Prostate gland (tissue), 2 donors: Measurements from ENCODE around the gene SRSF7.

ENCODE experiments used
- POLR2A ChIP-seq: fragments of 450-650 bp; IDR thresholded peaks from one replicate; pipeline ENCODE4 v1.6.1; 2016; ENCODE audit warnings: antibody characterized with exemption, mild to moderate bottlenecking
- TF ChIP-seq, protein P1 (sequence below), 4 experiments: fragments of 200-600 bp in 2 of 4; fragments of 450-650 bp in 2 of 4; sonication (generic) in 2 of 4; IDR thresholded peaks; 1 replicate in 3 of 4; 2 replicates in 1 of 4; pipeline ENCODE4 v1.5.1; 2016 to 2019; ENCODE audit warnings: antibody characterized with exemption in 4 of 4, mild to moderate bottlenecking in 2 of 4, moderate library complexity in 2 of 4

DNA sequence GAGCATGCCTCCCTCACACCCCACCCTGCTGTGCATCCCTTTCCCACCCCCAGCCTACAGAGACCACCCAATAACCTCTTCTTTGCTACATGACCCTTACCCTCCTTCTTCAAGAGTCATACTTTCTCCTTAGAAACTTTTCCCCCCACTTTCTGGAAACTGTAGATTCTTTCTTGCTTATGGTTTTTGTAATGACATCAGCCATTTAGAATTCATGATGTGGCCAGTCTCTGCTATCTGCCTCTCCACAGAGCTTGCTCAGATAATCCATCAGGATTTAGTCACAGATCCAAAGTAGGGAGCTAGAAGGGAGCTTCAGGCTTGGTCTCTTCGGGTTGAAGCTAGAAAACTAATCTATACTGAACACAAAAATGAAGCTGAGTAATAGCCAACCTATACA lies 48.7 kb downstream of the SRSF7 start:
- TF ChIP-seq, protein P1, sequence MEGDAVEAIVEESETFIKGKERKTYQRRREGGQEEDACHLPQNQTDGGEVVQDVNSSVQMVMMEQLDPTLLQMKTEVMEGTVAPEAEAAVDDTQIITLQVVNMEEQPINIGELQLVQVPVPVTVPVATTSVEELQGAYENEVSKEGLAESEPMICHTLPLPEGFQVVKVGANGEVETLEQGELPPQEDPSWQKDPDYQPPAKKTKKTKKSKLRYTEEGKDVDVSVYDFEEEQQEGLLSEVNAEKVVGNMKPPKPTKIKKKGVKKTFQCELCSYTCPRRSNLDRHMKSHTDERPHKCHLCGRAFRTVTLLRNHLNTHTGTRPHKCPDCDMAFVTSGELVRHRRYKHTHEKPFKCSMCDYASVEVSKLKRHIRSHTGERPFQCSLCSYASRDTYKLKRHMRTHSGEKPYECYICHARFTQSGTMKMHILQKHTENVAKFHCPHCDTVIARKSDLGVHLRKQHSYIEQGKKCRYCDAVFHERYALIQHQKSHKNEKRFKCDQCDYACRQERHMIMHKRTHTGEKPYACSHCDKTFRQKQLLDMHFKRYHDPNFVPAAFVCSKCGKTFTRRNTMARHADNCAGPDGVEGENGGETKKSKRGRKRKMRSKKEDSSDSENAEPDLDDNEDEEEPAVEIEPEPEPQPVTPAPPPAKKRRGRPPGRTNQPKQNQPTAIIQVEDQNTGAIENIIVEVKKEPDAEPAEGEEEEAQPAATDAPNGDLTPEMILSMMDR (IDR thresholded peaks at IDR 0.05) = no peak
- no peak for TF ChIP-seq POLR2A
